ENCODE measurements around the gene ASGR1.

Gene ASGR1

GRCh38 chr17:7208754-7209460 is 29.7 kb upstream of the ASGR1 start:
- Histone ChIP-seq H2BK15ac (ENCODE audit: low read depth, poor library complexity, severe bottlenecking) (no peak overlapping the region), H2AK5ac (ENCODE audit: low read length, severe bottlenecking) (no peak overlapping the region), H3K27ac (ENCODE audit: low read length, poor library complexity, severe bottlenecking) (no peak overlapping the region), H2BK120ac (ENCODE audit: low read depth, low read length) (no peak overlapping the region), H3K14ac (ENCODE audit: low read length in 2 of 2) (no peak overlapping the region), H4K91ac (ENCODE audit: low read length) (no peak overlapping the region), H3K9ac (ENCODE audit: low read length) (no peak overlapping the region), H3K4me1 (ENCODE audit: control insufficient read depth, insufficient read depth, low read depth, low read length) (peaks cover 26% of the 10 kb centered on the region), H2BK12ac (ENCODE audit: low read length in 2 of 2) (no peak overlapping the region), H3K4ac (ENCODE audit: low read depth in 1 of 2, low read length in 2 of 2) (no peak overlapping the region), H3K27me3 (ENCODE audit: control insufficient read depth in 1 of 2, insufficient read depth in 1 of 2, low read length in 2 of 2) (no peaks in the 10 kb centered on the region), H3K36me3 (ENCODE audit: control insufficient read depth in 1 of 2, insufficient read depth in 2 of 2, low read depth in 1 of 2, low read length in 2 of 2) (peaks cover 6 to 36% of the 10 kb centered on the region in 2 experiments), H2AFZ (ENCODE audit: low read depth, low read length) (no peak overlapping the region), H4K8ac (ENCODE audit: low read length) (no peak overlapping the region), H3K4me3 (ENCODE audit: insufficient read depth in 1 of 2, low read depth in 1 of 2, low read length in 2 of 2) (no peak overlapping the region), H2BK5ac (ENCODE audit: low read depth, low read length, poor library complexity, severe bottlenecking) (no peak overlapping the region), H3K23ac (ENCODE audit: low read length in 2 of 2) (peak overlapping the region in 1 of 2 experiments; percentile 35), H3K4me2 (ENCODE audit: low read length, poor library complexity, severe bottlenecking) (no peak overlapping the region), H3K9me3 (ENCODE audit: control insufficient read depth, low read length) (no peaks in the 10 kb centered on the region), H3K79me1 (replicated peaks; ENCODE audit: low read length, poor library complexity, severe bottlenecking) (peaks cover 45% of the 10 kb centered on the region), H3K18ac (ENCODE audit: low read depth in 1 of 2, low read length in 2 of 2) (no peak overlapping the region)
- 96% methylated on average over 9 of the region's 9 CpGs for whole genome bisulfite sequencing
- DNase-seq = no peak

GRCh38 chr17:7208027-7208571 is 28.9 kb upstream of the ASGR1 start:
- H2BK15ac ChIP-seq (ENCODE audit: low read depth, poor library complexity, severe bottlenecking) = no peak overlapping the region
- no peak overlapping the region for H2BK120ac ChIP-seq (ENCODE audit: low read depth, low read length)
- H2BK5ac ChIP-seq (ENCODE audit: low read depth, low read length, poor library complexity, severe bottlenecking) = no peak overlapping the region
- H3K36me3 ChIP-seq (ENCODE audit: control insufficient read depth in 1 of 2, insufficient read depth in 2 of 2, low read depth in 1 of 2, low read length in 2 of 2) = peaks cover 14 to 44% of the 10 kb centered on the region in 2 experiments
- H3K4me3 ChIP-seq (ENCODE audit: insufficient read depth in 1 of 2, low read depth in 1 of 2, low read length in 2 of 2) = no peak overlapping the region
- no peak overlapping the region for H2AK5ac ChIP-seq (ENCODE audit: low read length, severe bottlenecking)
- H3K4me1 ChIP-seq (ENCODE audit: control insufficient read depth, insufficient read depth, low read depth, low read length) = peaks cover 27% of the 10 kb centered on the region
- H3K23ac ChIP-seq (ENCODE audit: low read length in 2 of 2) = no peak overlapping the region
- H3K4ac ChIP-seq (ENCODE audit: low read depth in 1 of 2, low read length in 2 of 2) = no peak overlapping the region
- no peak overlapping the region for H3K27ac ChIP-seq (ENCODE audit: low read length, poor library complexity, severe bottlenecking)
- no peak overlapping the region for H2BK12ac ChIP-seq (ENCODE audit: low read length in 2 of 2)
- no peak overlapping the region for H4K8ac ChIP-seq (ENCODE audit: low read length)
- DNase-seq = no peak
- no peak overlapping the region for H3K9ac ChIP-seq (ENCODE audit: low read length)
- H3K79me1 ChIP-seq (replicated peaks; ENCODE audit: low read length, poor library complexity, severe bottlenecking) = peaks cover 51% of the 10 kb centered on the region
- H3K14ac ChIP-seq (ENCODE audit: low read length in 2 of 2) = no peak overlapping the region
- no peak overlapping the region for H3K4me2 ChIP-seq (ENCODE audit: low read length, poor library complexity, severe bottlenecking)
- no peak overlapping the region for H3K18ac ChIP-seq (ENCODE audit: low read depth in 1 of 2, low read length in 2 of 2)
- H2AFZ ChIP-seq (ENCODE audit: low read depth, low read length) = no peak overlapping the region
- no peaks in the 10 kb centered on the region for H3K27me3 ChIP-seq (ENCODE audit: control insufficient read depth in 1 of 2, insufficient read depth in 1 of 2, low read length in 2 of 2)
- H4K91ac ChIP-seq (ENCODE audit: low read length) = no peak overlapping the region
- 64% methylated on average over 21 of the region's 21 CpGs for WGBS
- no peaks in the 10 kb centered on the region for H3K9me3 ChIP-seq (ENCODE audit: control insufficient read depth, low read length)

DNA sequence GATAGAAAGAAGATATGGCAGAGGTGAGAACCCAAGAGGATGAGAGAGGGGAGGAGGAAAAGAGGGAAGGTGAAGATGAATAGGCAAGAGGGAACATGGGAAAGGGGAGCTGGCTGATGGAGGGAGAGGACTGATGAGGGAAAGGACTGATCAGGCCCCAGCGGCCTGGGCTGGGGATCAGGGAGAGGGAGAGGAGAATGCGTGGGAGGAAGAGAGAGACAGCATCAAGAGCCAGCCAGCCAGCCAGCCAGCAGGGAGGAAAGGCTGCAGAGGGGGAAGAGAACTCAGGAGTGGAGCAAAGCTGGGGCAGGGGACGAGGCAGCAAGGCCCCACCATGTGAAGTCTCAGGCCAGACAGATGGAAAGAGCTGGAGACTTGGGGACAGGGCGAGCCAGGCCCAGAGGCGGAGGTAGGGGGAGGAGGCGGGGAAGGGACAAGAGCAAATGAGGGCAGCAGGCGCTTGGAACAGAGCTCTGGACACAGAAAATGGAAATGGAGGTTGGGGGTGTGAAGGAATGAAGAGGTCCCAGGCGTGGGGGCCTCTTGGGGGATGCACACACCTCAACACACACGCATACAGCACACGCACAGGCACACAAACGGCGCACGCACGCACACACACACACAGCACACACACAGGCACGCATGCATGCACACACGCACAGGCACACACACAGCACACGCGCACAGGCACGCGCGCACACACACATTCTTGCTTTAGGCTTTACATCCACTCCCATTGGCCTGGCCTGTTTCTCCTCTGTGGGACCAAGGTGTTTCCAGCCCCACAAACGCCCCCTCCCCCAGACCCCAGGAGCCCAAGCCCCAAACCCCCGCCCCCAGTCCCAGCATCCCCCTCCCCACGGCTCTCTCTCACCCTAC is 28.2 kb upstream of the ASGR1 start:
- Histone ChIP-seq H3K9me3 (ENCODE audit: control insufficient read depth, low read length) (no peaks in the 10 kb centered on the region), H3K79me1 (replicated peaks; ENCODE audit: low read length, poor library complexity, severe bottlenecking) (peaks cover 56% of the 10 kb centered on the region), H3K9ac (ENCODE audit: low read length) (peak overlapping the region; percentile 49), H2AFZ (ENCODE audit: low read depth, low read length) (no peak overlapping the region), H3K27ac (ENCODE audit: low read length, poor library complexity, severe bottlenecking) (no peak overlapping the region), H2BK12ac (ENCODE audit: low read length in 2 of 2) (no peak overlapping the region), H3K27me3 (ENCODE audit: control insufficient read depth in 1 of 2, insufficient read depth in 1 of 2, low read length in 2 of 2) (no peaks in the 10 kb centered on the region), H2BK15ac (ENCODE audit: low read depth, poor library complexity, severe bottlenecking) (no peak overlapping the region), H3K14ac (ENCODE audit: low read length in 2 of 2) (peak overlapping the region in 1 of 2 experiments; percentile 2), H3K4me1 (ENCODE audit: control insufficient read depth, insufficient read depth, low read depth, low read length) (peaks cover 27% of the 10 kb centered on the region), H4K8ac (ENCODE audit: low read length) (no peak overlapping the region), H3K4me3 (ENCODE audit: insufficient read depth in 1 of 2, low read depth in 1 of 2, low read length in 2 of 2) (peak overlapping the region in 1 of 2 experiments; percentile 41), H2BK5ac (ENCODE audit: low read depth, low read length, poor library complexity, severe bottlenecking) (no peak overlapping the region), H3K4ac (ENCODE audit: low read depth in 1 of 2, low read length in 2 of 2) (no peak overlapping the region), H3K23ac (ENCODE audit: low read length in 2 of 2) (peak overlapping the region in 1 of 2 experiments; percentile 14), H2BK120ac (ENCODE audit: low read depth, low read length) (no peak overlapping the region), H4K91ac (ENCODE audit: low read length) (no peak overlapping the region), H3K36me3 (ENCODE audit: control insufficient read depth in 1 of 2, insufficient read depth in 2 of 2, low read depth in 1 of 2, low read length in 2 of 2) (peaks cover 21 to 49% of the 10 kb centered on the region in 2 experiments), H3K4me2 (ENCODE audit: low read length, poor library complexity, severe bottlenecking) (no peak overlapping the region), H2AK5ac (ENCODE audit: low read length, severe bottlenecking) (no peak overlapping the region), H3K18ac (ENCODE audit: low read depth in 1 of 2, low read length in 2 of 2) (no peak overlapping the region)
- DNase-seq = no peak
- 87% methylated on average over 21 of the region's 24 CpGs for WGBS

DNA sequence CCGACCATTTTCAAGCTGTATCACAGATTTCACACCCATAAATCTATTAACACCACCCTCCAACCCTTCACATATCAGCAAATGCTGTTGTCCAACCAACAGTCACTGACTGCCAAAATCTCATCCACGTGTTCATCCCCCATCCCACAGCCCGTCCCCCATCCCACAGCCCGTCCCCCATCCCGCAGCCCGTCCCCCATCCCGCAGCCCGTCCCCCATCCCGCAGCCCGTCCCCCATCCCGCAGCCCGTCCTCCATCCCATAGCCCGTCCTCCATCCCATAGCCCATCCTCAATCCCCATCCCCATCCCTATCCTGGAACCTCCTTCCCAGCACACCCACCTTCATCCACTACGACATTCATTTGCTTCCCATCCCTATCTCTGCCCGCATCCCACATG is 26.4 kb upstream of the ASGR1 start:
- WGBS = 61% methylated on average over 15 of the region's 15 CpGs
- Histone ChIP-seq H4K8ac (ENCODE audit: low read length) (no peak overlapping the region), H3K4me3 (ENCODE audit: insufficient read depth in 1 of 2, low read depth in 1 of 2, low read length in 2 of 2) (peak overlapping the region in 1 of 2 experiments; percentile 80), H4K91ac (ENCODE audit: low read length) (no peak overlapping the region), H2BK120ac (ENCODE audit: low read depth, low read length) (no peak overlapping the region), H3K79me1 (replicated peaks; ENCODE audit: low read length, poor library complexity, severe bottlenecking) (peaks cover 50% of the 10 kb centered on the region), H2BK15ac (ENCODE audit: low read depth, poor library complexity, severe bottlenecking) (peak overlapping the region; percentile 12), H3K36me3 (ENCODE audit: control insufficient read depth in 1 of 2, insufficient read depth in 2 of 2, low read depth in 1 of 2, low read length in 2 of 2) (peaks cover 35 to 56% of the 10 kb centered on the region in 2 experiments), H3K27ac (ENCODE audit: low read length, poor library complexity, severe bottlenecking) (peak overlapping the region; percentile 53), H3K23ac (ENCODE audit: low read length in 2 of 2) (peak overlapping the region in 1 of 2 experiments; percentile 23), H2AK5ac (ENCODE audit: low read length, severe bottlenecking) (no peak overlapping the region), H3K9ac (ENCODE audit: low read length) (peak overlapping the region; percentile 88), H2AFZ (ENCODE audit: low read depth, low read length) (no peak overlapping the region), H3K4ac (ENCODE audit: low read depth in 1 of 2, low read length in 2 of 2) (no peak overlapping the region), H3K4me1 (ENCODE audit: control insufficient read depth, insufficient read depth, low read depth, low read length) (peaks cover 24% of the 10 kb centered on the region), H3K27me3 (ENCODE audit: control insufficient read depth in 1 of 2, insufficient read depth in 1 of 2, low read length in 2 of 2) (no peaks in the 10 kb centered on the region), H3K18ac (ENCODE audit: low read depth in 1 of 2, low read length in 2 of 2) (no peak overlapping the region), H2BK12ac (ENCODE audit: low read length in 2 of 2) (peak overlapping the region in 1 of 2 experiments; percentile 43), H2BK5ac (ENCODE audit: low read depth, low read length, poor library complexity, severe bottlenecking) (no peak overlapping the region), H3K9me3 (ENCODE audit: control insufficient read depth, low read length) (no peaks in the 10 kb centered on the region), H3K4me2 (ENCODE audit: low read length, poor library complexity, severe bottlenecking) (peak overlapping the region; percentile 47), H3K14ac (ENCODE audit: low read length in 2 of 2) (peak overlapping the region in 1 of 2 experiments; percentile 86)
- DNase-seq = no peak

Measured in mesenchymal stem cell (in vitro differentiated cells and primary cell).